SHP77 treated with DMSO at 0.1 percent for 48 hours (cell line): ENCODE data around the gene CNOT6.
A peak's percentile ranks its signal among the peaks of the same experiment; 100 is the strongest.
"Not testable (repeated sequence)": the region's sequence is repeated elsewhere in the genome, so short reads cannot be mapped to it uniquely, and the experiment has no call there.

Source experiments
- DNase-seq: peaks from one replicate; lab custom pipeline; 2025; lab: John Stamatoyannopoulos, UW

Gene CNOT6

DNA sequence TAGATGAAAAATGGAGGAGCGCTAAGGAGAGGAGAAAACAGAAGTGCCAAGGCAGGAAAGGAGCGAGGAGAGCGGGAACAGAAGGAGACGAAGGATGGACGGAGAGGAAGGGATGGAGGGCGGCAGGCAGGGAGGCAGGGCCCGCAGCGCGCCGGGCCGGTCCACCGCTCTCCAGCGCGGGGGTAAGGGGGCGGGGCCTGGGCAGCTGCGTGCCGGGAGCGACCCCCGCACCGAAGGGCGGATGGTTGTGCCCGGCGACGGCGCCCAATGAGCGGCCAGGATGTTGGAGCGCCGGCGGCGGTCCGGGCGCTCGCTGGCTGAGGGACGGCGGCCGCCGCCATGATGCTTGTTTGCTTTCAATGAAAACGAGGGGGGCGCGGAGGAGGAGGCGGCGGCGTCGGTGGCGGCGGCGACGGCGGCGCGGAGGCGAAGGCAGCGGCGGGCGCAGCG, at the start of gene CNOT6:
CNOT6 (plus strand) TSS at position 320 of the 450 bp plus-strand sequence. CDS start 34,898 bp downstream, outside the sequence.
- DNase-seq, result peak; percentile 82

DNA sequence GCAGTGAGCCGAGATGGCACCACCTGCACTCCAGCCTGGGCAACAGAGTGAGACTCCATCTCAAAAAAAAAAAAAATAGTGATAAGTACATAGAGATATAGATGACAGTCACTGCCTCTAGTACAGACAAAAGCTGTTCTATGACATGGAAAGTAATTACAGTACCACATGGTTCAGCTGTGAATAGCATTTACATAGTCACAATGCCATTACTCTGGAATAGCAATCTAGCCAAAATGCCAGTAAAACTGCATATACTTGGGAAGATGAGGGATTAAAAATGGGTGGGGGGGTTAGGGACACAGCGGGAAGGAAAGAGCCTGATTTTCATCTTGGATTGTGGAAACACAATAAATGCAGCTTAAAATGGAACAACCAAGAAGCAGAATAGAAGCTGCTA, 39.4 kb upstream of the CNOT6 start:
- DNase-seq, result no peak

DNA sequence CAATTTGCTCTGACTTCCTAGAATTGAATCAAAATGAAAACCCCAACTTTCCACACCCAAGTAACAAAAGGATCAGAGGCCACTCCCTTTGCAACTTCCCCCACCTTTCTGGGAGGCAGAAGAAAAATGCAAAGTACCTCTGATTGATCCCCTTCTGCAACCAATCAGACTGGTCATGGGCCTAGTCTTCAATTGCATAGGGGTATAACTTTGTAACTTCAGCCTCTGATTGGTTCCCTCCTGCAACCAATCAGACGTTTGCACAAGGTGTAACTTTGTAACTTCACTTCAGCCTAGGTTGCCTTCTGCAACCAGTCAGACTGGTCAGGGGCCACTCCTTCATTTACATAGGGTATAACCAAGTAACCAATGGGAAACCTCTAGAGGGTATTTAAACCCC, 38.3 kb upstream of the CNOT6 start:
- DNase-seq, result no peak

DNA sequence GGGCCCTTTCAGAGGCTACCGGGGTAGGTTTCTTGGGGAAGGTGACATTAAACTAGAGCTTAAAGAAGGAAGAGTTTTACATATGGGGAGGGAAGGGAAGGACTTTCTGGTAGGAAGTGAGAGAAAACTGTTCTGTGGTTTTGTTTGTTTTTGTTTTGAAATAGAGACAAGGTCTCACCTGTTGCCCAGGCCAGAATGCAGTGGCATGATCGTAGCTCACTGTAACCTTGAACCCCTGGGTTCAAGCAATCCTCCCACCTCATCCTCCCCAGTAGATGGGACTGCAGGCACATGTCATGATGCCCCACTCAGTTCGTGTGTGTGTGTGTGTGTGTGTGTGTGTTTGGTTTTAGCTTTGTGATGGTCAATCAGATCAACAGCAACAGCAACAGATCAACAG, 37.4 kb upstream of the CNOT6 start:
- DNase-seq, result no peak

DNA sequence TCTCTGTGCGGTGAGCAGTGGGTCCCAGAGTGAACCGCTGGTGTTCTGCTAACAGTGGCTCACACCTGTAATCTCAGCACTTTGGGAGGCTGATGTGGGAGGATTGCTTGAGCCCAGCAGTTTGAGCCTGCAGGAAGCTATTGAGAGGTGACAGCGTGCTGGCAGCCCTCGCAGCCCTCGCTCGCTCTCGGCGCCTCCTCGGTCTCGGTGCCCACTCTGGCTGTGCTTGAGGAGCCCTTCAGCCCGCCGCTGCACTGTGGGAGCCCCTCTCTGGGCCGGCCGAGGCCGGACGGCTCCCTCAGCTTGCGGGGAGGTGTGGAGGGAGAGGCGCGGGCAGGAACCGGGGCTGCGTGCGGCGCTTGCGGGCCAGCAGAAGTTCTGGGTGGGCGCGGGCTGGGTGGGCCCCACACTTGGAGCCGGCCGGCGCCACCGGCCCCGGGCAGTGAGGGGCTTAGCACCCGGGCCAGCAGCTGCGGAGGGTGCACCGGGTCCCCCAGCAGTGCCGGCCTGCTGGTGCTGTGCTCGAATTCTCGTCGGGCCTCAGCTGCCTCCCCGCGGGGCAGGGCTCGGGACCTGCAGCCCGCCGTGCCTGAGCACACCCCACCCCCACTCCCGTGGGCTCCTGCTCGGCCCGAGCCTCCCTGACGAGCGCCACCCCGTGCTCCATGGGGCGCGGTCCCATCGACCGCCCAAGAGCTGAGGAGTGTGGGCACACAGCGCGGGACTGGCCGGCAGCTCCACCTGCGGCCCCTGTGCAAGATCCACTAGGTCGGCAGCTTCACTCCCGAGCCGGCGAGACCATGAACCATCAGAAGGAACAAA, 35.1 kb upstream of the CNOT6 start:
- not testable (repeated sequence) for DNase-seq

DNA sequence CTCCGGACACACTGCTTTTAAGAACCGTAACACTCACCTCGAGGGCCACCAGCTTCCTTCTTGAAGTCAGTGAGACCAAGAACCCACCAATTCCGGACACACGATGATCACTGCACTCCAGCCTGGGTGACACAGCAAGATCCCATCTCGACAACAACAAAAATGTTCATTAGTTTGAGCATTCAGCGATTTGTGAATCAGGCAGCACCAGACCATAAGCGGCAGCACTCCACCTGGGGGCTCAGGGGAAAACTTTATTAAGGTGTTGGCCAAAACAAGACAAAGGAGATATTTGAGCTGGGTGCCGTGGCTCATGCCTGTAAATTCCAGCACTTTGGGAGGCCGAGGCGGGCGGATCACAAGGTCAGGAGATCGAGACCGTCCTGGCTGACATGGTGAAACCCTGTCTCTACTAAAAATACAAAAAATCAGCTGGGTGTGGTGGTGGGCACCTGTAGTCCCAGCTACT, 34.5 kb upstream of the CNOT6 start:
- DNase-seq, result not testable (repeated sequence)

DNA sequence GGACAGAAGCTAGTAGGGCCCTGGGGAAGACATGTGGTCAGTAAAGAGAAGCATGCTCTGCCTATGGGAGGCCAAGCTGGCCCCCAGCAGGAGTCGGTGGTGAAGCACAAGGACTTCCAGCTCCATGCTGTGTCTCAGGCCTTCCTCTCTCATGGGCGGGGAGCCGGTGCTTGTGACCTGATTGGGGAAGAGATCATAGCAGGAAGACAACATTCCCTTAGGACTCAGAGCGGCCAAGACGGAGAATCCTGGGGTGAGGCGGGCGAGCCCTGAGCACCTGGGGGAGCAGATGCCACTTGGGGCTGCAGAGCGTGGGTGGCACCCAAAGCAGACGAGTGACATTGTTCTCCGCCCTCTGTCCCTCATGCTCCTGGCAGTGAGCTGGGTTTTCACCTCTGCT, 33.3 kb upstream of the CNOT6 start:
- no peak for DNase-seq

DNA sequence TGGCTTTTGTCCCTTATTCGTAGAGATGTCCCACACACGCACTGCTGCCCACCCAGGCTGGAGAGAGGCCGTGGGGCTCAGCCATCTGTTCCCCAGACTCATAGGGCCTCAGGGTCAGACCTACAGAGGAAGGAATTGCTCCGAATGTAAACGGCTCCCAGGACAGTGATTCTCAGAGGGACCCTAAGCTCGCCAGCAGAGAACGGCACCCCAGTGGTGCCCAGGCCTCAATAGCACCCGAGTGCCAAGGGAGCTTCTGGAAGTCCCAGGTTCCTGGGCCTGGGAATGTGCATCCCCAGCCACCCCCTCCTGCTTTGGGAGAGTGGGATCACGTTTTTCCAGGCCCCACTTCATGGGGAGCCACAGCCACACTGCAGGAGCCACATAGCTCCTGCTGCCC, 32.9 kb upstream of the CNOT6 start:
- no peak for DNase-seq

DNA sequence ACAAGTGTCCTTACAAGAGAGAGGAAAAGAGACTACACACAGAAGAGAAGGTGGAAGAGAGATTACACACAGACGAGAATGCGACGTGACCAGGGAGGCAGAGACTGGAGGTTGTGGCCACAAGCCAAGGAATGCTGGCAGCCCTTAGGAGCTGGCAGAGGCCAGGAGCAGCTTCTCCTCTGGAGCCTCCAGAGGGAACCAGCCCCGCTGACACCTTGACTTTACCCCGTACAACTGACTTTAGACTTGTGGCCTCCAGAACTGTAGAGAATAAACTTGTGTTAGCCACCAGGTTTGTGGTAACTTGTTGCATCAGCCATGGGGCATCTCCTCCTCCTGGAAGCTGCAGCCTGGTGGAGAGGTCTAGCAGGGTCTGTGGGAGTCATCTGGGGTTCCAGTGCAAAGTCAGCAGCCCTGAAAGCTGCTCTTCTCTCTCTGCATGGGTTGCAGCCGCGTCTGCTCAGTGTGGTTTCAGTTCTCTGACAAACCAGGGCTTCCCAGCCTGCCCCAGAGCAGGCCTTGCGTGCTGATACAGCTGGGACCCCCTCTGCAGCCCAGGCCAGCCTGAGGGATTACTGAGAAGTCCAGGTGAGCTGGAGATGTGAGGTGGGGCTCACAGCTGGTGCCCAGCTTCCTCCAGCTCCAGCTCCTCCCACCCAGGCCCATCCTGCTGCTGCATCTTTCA, 30.8 kb upstream of the CNOT6 start:
- DNase-seq, result no peak

DNA sequence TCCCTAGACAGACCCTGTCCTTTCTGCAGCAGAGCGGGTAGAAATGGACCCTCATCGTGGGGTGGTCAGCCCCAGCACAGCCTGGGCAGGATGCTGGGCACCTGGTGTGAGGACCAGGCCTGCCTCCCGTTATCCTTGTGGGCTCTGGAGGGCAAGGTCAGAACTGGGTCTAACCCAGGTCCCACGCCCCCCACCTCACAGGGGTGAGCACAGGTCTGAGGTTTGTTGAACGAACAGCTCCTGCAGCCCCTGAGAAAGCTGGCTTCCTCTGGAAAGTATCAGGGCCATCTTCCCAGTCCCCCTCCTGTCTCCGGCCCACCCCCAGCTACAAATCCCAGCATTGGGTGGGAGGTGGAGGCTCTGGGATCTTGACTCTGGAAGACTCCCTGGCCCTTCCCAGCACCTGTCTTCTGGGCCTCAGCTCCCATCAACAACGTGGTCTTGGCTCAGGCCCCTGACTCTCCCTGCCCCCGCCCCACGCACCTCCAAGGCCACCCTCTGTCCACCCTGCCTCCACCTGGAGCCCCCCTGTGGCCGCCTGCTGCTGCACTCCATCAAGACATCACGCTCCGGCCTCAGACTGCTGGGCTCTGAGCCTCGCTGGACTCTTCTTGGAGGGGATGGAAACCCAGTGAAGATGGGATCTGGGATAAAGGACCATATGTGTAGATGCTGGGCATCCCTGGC, 30.1 kb upstream of the CNOT6 start:
- no peak for DNase-seq

DNA sequence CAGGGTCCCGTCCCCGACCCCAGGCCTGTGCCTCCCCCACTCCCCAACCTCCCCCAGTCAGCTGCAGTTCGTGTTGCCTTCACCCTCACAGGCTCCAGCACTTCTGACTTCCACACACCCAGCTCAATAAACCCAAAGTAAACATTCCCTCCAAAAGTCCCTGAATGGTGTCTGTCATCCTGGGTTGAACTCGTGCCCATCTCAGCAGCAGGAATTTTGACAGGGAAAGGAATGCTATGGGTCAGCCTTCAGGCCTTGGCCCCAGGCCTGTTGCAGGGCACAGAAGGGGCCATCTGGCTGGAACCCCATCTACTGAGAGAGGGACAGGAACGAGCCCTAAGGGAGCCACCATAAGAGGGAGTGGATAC, 29.6 kb upstream of the CNOT6 start:
- DNase-seq, result no peak

DNA sequence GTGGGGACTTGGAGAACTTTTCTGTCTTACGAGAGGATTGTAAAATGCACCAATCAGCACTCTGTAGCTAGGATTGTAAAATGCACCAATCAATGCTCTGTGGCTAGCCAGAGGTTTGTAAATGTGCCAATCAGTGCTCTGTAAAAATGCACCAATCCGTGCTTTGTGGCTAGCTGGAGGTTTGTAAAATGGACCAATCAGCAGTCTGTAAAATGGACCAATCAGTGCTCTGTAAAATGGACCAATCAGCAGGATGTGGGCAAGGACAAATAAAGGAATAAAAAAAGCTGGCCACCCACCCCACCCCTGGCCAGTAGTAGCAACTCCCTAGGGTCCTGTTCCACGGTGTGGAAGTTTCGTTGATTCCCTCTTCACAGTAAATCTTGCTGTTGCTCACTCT, 29.1 kb upstream of the CNOT6 start:
- DNase-seq, result not testable (repeated sequence)

DNA sequence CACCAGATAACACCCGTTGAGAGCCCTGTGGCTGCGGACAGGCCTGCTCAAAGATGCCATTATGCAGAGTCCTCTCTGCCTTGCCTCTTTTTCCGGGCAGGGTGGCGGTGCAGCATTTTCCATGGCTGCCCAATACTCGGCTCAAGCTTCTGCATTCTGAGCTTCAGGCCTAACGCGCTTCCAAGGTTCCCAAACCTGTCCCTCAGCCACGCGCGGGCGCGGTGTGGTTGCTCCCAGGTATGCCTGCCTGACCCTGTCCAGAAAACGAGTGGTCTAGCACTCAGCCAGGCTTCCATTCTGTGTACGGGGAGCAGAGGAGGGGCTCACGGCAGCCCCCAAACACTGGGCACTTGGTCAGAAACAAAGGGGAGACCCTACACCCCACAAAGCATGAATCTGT, 27.9 kb upstream of the CNOT6 start:
- no peak for DNase-seq

DNA sequence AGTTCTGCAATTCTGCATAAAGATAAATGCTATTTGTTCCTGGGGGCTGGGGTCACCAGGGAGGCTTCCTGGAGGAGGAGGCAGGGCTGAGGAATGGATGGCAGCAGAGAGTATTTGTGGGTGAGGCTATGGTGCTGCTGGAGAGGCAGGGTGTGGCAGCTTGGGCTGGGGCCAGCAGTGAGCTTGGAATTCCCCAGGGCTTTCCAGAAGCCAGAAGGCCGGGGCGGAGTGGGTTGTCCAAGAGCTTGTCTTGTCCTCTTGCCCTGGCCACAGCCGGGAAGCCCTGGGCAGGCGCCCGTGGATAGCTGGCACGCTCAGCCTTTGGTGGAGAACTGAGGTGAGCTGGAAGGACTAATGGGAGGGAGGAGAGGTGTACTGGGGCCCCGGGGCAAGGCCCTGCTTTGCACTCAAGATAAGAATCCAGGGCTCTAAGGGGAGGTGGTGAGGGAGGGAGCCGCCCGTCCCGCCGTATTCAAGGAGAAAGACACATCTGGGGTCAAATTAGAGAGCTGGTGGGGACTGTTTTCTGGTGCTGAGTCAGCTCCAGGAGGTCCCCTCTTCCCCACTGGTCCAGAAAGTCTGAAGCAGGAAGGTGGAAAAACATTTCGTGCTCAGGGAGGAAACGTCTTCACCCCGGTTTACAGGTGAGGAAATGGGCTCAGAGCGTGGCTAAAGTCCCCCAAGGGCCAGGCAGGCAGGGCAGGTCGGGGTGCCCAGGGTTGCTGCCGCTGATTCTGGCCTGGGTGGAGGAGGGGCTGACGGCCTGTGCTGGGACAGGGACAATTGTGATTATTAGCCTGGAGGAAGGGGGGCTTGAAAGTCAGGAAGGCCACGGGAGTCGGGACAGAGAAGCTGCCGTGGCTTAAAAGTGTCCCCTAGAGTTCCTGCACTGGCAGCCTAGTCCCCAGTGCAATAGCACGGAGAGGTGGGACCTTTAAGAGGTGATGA, 26.9 kb upstream of the CNOT6 start:
- DNase-seq, result no peak

DNA sequence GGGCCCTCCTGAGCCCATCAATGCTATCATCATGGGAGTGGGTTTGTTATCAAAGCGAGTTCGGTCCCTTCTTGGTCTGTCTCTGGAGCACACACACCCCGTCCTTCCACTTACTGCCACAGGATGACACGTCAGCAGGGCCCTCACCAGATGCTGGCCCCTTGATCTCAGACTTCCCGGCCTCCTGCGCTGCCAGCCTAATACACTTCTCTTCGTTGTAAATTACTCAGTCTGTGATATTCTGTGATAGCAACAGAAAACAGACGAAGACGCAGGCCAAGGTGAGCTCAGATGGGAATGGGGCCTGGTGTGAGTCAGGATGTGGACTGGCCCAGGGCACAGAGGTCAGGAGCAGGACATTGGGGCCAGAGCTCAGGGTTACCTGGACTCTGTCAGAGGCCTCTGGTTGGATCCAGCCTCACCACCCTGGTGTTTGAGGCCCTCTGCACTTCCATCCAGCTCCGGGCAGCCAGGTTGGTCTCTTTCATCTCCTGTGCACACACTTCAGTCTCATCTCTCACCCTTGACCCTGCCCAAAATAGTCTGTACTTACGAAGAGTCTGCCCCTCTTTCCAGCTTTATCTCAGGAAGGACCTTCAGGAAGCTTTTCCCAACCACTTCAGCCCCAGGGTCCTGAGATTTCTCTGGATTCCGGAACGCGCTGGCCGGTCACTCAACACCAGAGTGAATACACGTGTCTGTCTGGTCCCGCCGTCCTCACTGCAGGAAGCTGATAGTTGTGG, 26.0 kb upstream of the CNOT6 start:
- DNase-seq, result no peak

DNA sequence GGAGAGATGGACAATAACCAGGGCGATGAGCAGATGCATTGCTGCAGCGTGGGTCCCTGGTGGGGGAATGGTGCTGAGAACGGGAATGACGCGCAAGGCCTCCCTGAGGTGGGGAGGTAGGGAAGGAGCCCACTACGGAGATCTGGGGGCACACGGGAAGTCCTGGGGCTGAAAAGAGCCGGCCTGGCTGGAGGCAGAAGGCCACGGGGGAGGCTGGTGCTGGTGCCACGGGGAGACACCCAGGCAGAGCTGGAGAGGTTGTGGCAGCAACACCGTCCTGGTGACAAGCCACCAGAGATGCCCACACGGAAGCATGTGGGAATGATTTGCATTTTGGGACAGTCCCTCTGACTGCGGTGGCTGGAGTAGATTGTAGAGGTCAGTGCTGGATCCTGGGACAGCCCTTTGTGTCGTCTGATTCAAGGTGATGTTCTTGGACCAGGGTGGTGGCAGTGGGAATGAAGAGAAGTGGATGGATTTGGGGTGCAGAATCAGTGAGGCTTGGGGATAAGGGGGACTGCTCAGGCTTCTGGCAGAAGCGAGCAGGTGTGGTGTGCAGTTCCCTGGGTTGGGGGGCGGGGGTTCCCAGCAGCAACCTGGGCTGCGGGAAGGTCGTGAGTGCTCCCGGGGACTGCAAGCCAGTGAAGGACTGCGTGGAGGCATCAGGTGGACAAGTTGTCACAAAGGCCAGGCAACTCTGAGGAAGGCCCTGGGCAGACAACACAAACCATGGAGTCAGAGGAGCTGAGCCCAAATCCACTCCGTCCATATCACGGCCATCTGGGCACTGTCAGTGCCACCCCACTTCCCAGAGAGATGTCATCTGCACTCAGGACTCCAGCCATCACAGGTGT, 25.2 kb upstream of the CNOT6 start:
- no peak for DNase-seq

DNA sequence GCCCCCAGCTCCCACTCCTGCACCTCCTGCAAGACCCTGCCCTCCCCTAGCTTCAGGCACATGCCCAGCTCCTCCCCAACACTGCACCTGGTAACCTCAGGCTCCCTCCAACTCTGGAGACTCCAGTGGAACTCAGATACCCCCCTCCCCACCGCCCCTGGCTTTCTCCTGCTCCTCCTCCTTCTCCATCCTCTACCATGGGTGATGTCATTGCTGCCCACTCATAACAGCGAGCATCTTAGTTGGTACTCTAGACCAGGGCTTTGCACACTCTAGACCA, 24.7 kb upstream of the CNOT6 start:
- DNase-seq, result no peak

DNA sequence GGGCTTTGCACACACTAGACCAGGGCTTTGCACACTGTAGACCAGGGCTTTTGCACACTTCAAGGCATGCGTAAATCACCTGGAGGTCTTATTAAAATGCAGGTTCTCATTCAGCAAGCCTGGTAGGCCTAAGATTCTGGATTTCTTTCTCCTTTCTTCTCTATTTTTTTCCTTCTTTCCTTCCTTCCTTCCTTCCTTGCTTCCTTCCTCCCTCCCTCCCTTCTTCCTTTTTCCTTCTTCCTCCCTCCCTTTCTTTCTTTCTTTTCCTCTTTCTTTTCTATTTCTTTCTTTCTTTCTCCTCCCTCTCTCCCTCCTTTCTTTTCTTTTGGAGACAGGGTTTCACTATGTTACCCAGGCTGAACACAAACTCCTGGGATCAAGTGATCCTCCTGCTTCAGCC, 24.3 kb upstream of the CNOT6 start:
- no peak for DNase-seq

DNA sequence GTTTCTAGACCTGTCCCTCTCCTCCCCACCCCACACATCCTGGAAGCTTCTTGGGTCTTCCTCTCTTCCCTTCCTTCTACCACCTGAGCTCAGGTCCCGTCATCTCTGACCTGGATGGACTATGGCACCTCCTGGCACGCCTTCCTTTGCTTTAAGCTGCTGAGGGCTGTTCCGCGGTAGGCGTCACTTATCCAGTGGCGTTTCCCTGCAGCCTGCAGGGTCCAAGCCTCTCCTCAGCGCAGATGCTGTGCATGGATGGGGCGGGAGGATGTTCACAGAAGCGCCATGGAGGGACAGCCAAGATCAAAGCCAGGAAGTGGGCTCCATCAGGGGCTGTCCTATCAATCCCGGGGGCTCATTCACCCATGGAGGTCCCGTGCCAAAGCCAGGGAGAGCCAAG, 23.8 kb upstream of the CNOT6 start:
- DNase-seq, result no peak

DNA sequence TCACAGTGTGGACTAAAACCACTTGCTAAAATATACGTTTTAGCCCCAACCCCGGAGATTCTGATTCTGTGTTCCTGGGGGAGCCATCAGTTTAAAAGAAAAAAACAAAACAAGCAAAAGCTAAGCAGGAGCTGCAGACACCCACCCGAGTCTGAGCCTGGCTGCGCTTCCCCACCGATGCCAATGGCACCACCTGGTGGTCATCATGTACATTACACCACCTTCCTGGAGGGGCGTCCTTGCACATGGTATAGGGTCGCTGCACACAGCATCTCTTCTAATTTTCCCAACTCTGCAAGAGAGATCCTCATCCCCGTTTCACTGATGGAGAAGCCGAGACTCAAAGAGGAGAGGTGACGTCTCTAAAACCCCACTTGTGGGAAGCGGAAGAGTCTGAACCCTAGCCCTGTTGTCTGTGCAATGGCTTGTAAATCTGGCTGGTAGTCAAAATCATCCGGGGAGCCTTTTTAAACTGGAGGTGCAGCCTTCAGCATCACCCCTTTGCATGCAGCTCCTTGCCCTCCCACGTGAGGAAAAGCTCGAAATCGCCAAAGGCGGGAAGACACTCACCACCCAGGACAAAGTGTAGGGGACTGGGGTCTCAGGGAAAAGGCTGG, 23.1 kb upstream of the CNOT6 start:
- no peak for DNase-seq
